SK-N-SH (cell line): Measurements from ENCODE around the gene IL6R. TPM values are rescaled to one million over a fixed set of nuclear protein-coding genes. Genes with fewer than 3 reads are reported as not detected.
"Not testable (repeated sequence)": the region's sequence is repeated elsewhere in the genome, so short reads cannot be mapped to it uniquely, and the experiment has no call there.

ENCODE experiments used
- CTCF ChIA-PET: fragments of 300-600, 350-600 bp; formaldehyde crosslinking; extraction: SDS; loops from one replicate; lab custom pipeline; 2021; lab: Yijun Ruan, JAX
- POLR2A ChIA-PET: fragments of 350-600 bp; sonication (Branson Sonifier 250); formaldehyde crosslinking; extraction: SDS; loops from one replicate; lab custom pipeline; 2020; ENCODE audit warnings: antibody characterized with exemption, inconsistent platforms; lab: Yijun Ruan, JAX
- DNase-seq: peaks from one replicate; pipeline ENCODE4 v3.0.0; 2012
- H2AFZ ChIP-seq: fragments of 200-600 bp; sonication (generic); 2 replicates; pipeline ENCODE4 v1.8.1; 2016; ENCODE audit warnings: antibody characterized with exemption, mild to moderate bottlenecking, low read depth
- H3F3A ChIP-seq: fragments of 200-600 bp; sonication (generic); replicated peaks from 2 replicates; pipeline ENCODE3; 2016; ENCODE audit warnings: antibody characterized with exemption, mild to moderate bottlenecking; ENCODE audit not compliant: insufficient read depth
- H3K27ac ChIP-seq, 2 experiments: fragments of 200-500 bp in 1 of 2; fragments of 200-600 bp in 1 of 2; sonication (Bioruptor generic) in 1 of 2; sonication (generic), shearing (Covaris generic) in 1 of 2; 2 replicates each; pipeline versions ENCODE4 v1.5.1 to v1.6.1; 2014 to 2016; ENCODE audit warnings: low read depth in 2 of 2, inconsistent platforms in 1 of 2, low read length in 1 of 2, mild to moderate bottlenecking in 1 of 2, mixed read lengths in 1 of 2
- H3K27me3 ChIP-seq: fragments of 200-600 bp; sonication (generic), shearing (Covaris generic); 2 replicates; pipeline ENCODE4 v1.6.1; 2016; ENCODE audit warnings: mixed run types; ENCODE audit not compliant: insufficient read depth
- H3K36me3 ChIP-seq, 2 experiments: fragments of 200-500 bp in 1 of 2; fragments of 200-600 bp in 1 of 2; sonication (Bioruptor generic) in 1 of 2; sonication (generic) in 1 of 2; replicated peaks in 1 of 2; 2 replicates each; pipeline versions ENCODE3 to v1.5.1; 2014 to 2016; ENCODE audit warnings: low read length in 1 of 2, mild to moderate bottlenecking in 1 of 2; ENCODE audit not compliant: insufficient read depth in 2 of 2, control insufficient read depth in 1 of 2
- H3K4me1 ChIP-seq, 2 experiments: fragments of 200-500 bp in 1 of 2; fragments of 200-600 bp in 1 of 2; sonication (Bioruptor generic) in 1 of 2; sonication (generic), shearing (Covaris generic) in 1 of 2; 2 replicates each; pipeline versions ENCODE4 v1.5.1 to v1.6.1; 2014 to 2016; ENCODE audit warnings: low read depth in 1 of 2, low read length in 1 of 2, mixed run types in 1 of 2; ENCODE audit not compliant: insufficient read depth in 2 of 2, control insufficient read depth in 1 of 2
- H3K4me2 ChIP-seq: fragments of 200-600 bp; sonication (generic), shearing (Covaris generic); 2 replicates; pipeline ENCODE4 v1.6.1; 2017; ENCODE audit warnings: mixed run types
- H3K4me3 ChIP-seq, 2 experiments: fragments of 200-500 bp in 1 of 2; fragments of 200-600 bp in 1 of 2; sonication (Bioruptor generic) in 1 of 2; sonication (generic), shearing (Covaris generic) in 1 of 2; 2 replicates each; pipeline versions ENCODE4 v1.5.1 to v1.8.1; 2014 to 2016; ENCODE audit warnings: low read depth in 2 of 2, inconsistent platforms in 1 of 2, low read length in 1 of 2, mild to moderate bottlenecking in 1 of 2, mixed read lengths in 1 of 2, moderate library complexity in 1 of 2
- H3K79me2 ChIP-seq: fragments of 200-600 bp; sonication (generic); 2 replicates; pipeline ENCODE4 v1.8.1; 2017; ENCODE audit warnings: mild to moderate bottlenecking; ENCODE audit not compliant: insufficient read depth
- H3K9ac ChIP-seq: fragments of 200-600 bp; sonication (generic); 2 replicates; pipeline ENCODE4 v1.6.1; 2017; ENCODE audit warnings: mixed run types
- H3K9me2 ChIP-seq: fragments of 200-600 bp; sonication (generic); 2 replicates; pipeline ENCODE4 v1.6.1; 2017; ENCODE audit warnings: mixed run types
- H3K9me3 ChIP-seq: fragments of 200-600 bp; sonication (generic); 2 replicates; pipeline ENCODE4 v1.6.1; 2017; ENCODE audit warnings: mixed run types, mild to moderate bottlenecking, moderate library complexity
- H4K20me1 ChIP-seq: fragments of 200-600 bp; sonication (generic); 2 replicates; pipeline ENCODE4 v1.6.1; 2017; ENCODE audit warnings: mild to moderate bottlenecking, mixed run types; ENCODE audit not compliant: insufficient read depth
- EP300 ChIP-seq, 2 experiments: IDR thresholded peaks; 2 replicates each; pipeline versions ENCODE4 v1.4.0 to v1.6.1; 2012; ENCODE audit warnings: borderline replicate concordance in 1 of 2, low read depth in 1 of 2, low read length in 1 of 2
- FOXJ3 ChIP-seq: sonication (generic); formaldehyde crosslinking; IDR thresholded peaks from 2 replicates; pipeline ENCODE4 v1.5.1; 2020; ENCODE audit warnings: mild to moderate bottlenecking, missing genetic modification reagents
- FOXM1 ChIP-seq: IDR thresholded peaks from 2 replicates; pipeline ENCODE4 v1.4.0; 2012; ENCODE audit warnings: low read depth, mild to moderate bottlenecking
- JUND ChIP-seq: IDR thresholded peaks from 2 replicates; pipeline ENCODE4 v1.4.0; 2012
- MXI1 ChIP-seq: IDR thresholded peaks from 2 replicates; pipeline ENCODE4 v1.6.1; 2012; ENCODE audit warnings: mild to moderate bottlenecking, low read depth, low read length, improper control_type of control experiment
- NRF1 ChIP-seq: IDR thresholded peaks from 2 replicates; pipeline ENCODE4 v1.6.1; 2012; ENCODE audit warnings: low read depth, mild to moderate bottlenecking, low read length
- POLR2AphosphoS5 ChIP-seq: IDR thresholded peaks from 2 replicates; pipeline ENCODE4 v1.6.1; 2012; ENCODE audit warnings: low read depth, low read length
- RCOR1 ChIP-seq: fragments of 150-350 bp; IDR thresholded peaks from 2 replicates; pipeline ENCODE4 v1.6.1; 2017; ENCODE audit warnings: antibody characterized with exemption, low read length
- SMC3 ChIP-seq: IDR thresholded peaks from 2 replicates; pipeline ENCODE4 v1.6.1; 2012; ENCODE audit warnings: low read depth, low read length, improper control_type of control experiment
- YY1 ChIP-seq: IDR thresholded peaks from 2 replicates; pipeline ENCODE4 v1.4.0; 2012; ENCODE audit warnings: low read depth, mild to moderate bottlenecking
- WGBS: methylation state at CpG from one replicate; pipeline ENCODE4 v1.1.6; 2017; ENCODE audit warnings: low lambda C conversion rate; 5-methylcytosine and 5-hydroxymethylcytosine counted together
- polyA plus RNA-seq, 3 experiments: library from polyadenylated mRNA; depleted of rRNA; stranded (reverse); fragments of >200 nt; gene quantifications; 2 replicates each; pipeline ENCODE4 v1.2.3, GENCODE V29; 2012
- TF ChIP-seq, protein P1 (sequence below): fragments of 150-350 bp; IDR thresholded peaks from 2 replicates; pipeline ENCODE4 v1.6.1; 2017; ENCODE audit warnings: antibody characterized with exemption, low read length, low read depth, borderline replicate concordance
- TF ChIP-seq, protein P2 (sequence below): IDR thresholded peaks from 2 replicates; pipeline ENCODE4 v1.4.0; 2012; ENCODE audit warnings: low read depth, borderline replicate concordance
- TF ChIP-seq, protein P3 (sequence below): IDR thresholded peaks from 2 replicates; pipeline ENCODE4 v1.6.1; 2012; ENCODE audit warnings: mild to moderate bottlenecking, low read depth, low read length, moderate library complexity
- TF ChIP-seq, protein P4 (sequence below): IDR thresholded peaks from 2 replicates; pipeline ENCODE4 v1.4.0; 2012; ENCODE audit warnings: low read depth

The IL6R gene
- polyA plus RNA-seq, 1 of the 3 experiments (the other 2 are of a cell fraction) = 2.8 TPM

DNA sequence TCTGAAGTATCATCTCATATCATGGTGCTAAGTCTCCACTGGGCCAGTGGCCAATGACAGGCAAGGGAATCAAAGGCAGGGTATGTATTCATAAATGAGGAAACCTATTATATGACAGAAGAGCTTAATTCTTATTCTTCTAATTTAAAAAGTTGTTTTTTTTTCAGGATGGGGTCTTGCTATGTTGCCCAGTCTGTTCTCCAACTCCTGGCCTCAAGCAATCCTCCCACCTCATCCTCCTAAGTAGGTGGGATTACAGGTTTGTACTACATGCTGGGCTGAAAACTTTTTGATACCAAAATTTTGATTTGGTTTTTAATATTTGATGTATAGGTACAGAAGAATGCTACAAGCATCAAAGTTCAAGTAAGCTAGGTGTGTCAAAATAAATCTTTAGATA lies 44.9 kb upstream of the IL6R start:
- TF ChIP-seq FOXJ3 (CRISPR knock-in tag) (no peak), RCOR1 (no peak), SMC3 (no peak), NRF1 (no peak), FOXM1 (no peak), MXI1 (no peak), YY1 (no peak), JUND (no peak)
- TF ChIP-seq, protein P1, sequence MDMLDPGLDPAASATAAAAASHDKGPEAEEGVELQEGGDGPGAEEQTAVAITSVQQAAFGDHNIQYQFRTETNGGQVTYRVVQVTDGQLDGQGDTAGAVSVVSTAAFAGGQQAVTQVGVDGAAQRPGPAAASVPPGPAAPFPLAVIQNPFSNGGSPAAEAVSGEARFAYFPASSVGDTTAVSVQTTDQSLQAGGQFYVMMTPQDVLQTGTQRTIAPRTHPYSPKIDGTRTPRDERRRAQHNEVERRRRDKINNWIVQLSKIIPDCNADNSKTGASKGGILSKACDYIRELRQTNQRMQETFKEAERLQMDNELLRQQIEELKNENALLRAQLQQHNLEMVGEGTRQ = no peak
- TF ChIP-seq, protein P2, sequence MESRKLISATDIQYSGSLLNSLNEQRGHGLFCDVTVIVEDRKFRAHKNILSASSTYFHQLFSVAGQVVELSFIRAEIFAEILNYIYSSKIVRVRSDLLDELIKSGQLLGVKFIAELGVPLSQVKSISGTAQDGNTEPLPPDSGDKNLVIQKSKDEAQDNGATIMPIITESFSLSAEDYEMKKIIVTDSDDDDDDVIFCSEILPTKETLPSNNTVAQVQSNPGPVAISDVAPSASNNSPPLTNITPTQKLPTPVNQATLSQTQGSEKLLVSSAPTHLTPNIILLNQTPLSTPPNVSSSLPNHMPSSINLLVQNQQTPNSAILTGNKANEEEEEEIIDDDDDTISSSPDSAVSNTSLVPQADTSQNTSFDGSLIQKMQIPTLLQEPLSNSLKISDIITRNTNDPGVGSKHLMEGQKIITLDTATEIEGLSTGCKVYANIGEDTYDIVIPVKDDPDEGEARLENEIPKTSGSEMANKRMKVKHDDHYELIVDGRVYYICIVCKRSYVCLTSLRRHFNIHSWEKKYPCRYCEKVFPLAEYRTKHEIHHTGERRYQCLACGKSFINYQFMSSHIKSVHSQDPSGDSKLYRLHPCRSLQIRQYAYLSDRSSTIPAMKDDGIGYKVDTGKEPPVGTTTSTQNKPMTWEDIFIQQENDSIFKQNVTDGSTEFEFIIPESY = no peak
- H3K4me1 ChIP-seq = no peaks in the 10 kb centered on the region
- H3K36me3 ChIP-seq = no peaks in the 10 kb centered on the region
- no peak overlapping the region for H3K4me2 ChIP-seq
- CTCF ChIA-PET = interaction anchor here (1.2 to 2.1 kb wide), 2 partner anchors 25 to 31 kb away, joined by 4 to 12 read pairs; no protein-coding TSS in a partner anchor
- H3K79me2 ChIP-seq = no peaks in the 10 kb centered on the region
- POLR2A ChIA-PET = no interaction called here
- H3F3A ChIP-seq = no peaks in the 10 kb centered on the region
- no peaks in the 10 kb centered on the region for H3K9me2 ChIP-seq
- H2AFZ ChIP-seq = no peak overlapping the region
- H3K27ac ChIP-seq = no peak overlapping the region
- H3K27me3 ChIP-seq = no peaks in the 10 kb centered on the region
- no peak for DNase-seq
- no peak overlapping the region for H3K4me3 ChIP-seq
- H3K9me3 ChIP-seq = no peaks in the 10 kb centered on the region
- H3K9ac ChIP-seq = no peak overlapping the region
- H4K20me1 ChIP-seq = no peaks in the 10 kb centered on the region

DNA sequence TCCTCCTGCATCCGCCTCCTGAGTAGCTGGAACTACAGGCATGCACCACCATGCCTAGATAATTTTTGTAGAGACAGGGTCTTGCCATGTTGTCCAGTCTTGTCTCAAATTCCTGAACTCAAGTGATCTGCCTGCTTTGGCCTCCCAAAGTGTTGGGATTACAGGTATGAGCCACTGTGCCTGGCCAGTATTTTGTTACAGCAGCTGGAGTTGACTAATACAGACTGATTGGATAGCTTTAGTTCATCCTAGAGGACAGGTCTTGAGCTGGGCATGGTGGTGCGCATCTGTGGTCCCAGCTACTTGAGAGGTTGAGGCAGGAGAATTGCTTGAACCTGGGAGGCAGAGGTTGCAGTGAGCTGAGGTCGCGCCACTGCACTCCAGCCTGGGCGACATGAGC lies 44.3 kb upstream of the IL6R start:
- CTCF ChIA-PET = interaction anchor here (1.2 to 2.1 kb wide), 2 partner anchors 26 to 32 kb away, joined by 4 to 12 read pairs; no protein-coding TSS in a partner anchor
- H3K27me3 ChIP-seq, H3K9me2 ChIP-seq, H2AFZ ChIP-seq, H3K27ac ChIP-seq, H4K20me1 ChIP-seq, H3K4me1 ChIP-seq, H3K4me2 ChIP-seq, H3K36me3 ChIP-seq, DNase-seq, H3K9ac ChIP-seq, POLR2A ChIA-PET, H3K79me2 ChIP-seq, H3K9me3 ChIP-seq, H3F3A ChIP-seq, H3K4me3 ChIP-seq: not testable (repeated sequence)
- 84% methylated on average over 5 of the region's 5 CpGs for WGBS

DNA sequence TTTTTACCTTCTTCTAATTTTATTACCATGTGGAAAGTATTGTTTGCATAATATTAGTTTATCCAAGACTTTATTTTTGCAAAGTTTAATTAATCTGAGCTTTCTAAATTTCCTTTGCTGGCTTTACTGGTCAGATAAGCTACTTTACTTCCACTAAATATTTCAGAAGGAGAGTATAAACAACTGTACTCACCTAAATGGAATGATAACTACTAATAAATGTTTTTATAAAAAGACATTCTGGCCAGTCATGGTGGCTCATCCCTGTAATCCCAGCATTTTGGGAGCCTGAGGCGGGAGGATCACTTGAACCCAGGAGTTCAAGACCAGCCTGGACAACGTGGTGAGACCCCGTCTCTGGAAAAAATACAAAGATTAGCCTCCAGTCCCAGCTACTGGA lies 43.8 kb upstream of the IL6R start:
- Histone ChIP-seq H3K9ac (no peak overlapping the region), H3K79me2 (no peaks in the 10 kb centered on the region), H2AFZ (no peak overlapping the region), H3K4me1 (no peaks in the 10 kb centered on the region), H3K4me3 (no peak overlapping the region), H3K4me2 (no peak overlapping the region), H3K27ac (no peak overlapping the region), H3K36me3 (no peaks in the 10 kb centered on the region), H3K9me2 (no peaks in the 10 kb centered on the region), H3F3A (no peaks in the 10 kb centered on the region), H3K27me3 (no peaks in the 10 kb centered on the region), H4K20me1 (no peaks in the 10 kb centered on the region), H3K9me3 (no peaks in the 10 kb centered on the region)
- 41% methylated on average over 3 of the region's 3 CpGs for WGBS
- ChIA-PET CTCF (interaction anchor here (1.2 to 2.1 kb wide), 2 partner anchors 26 to 32 kb away, joined by 4 to 12 read pairs; no protein-coding TSS in a partner anchor), POLR2A (no interaction called here)
- DNase-seq = no peak
- TF ChIP-seq JUND = no peak
- no peak for TF ChIP-seq EP300 (IDR thresholded peaks at IDR 0.05; ENCODE audit: borderline replicate concordance in 1 of 2, low read depth in 1 of 2, low read length in 1 of 2)
- TF ChIP-seq, protein P3, sequence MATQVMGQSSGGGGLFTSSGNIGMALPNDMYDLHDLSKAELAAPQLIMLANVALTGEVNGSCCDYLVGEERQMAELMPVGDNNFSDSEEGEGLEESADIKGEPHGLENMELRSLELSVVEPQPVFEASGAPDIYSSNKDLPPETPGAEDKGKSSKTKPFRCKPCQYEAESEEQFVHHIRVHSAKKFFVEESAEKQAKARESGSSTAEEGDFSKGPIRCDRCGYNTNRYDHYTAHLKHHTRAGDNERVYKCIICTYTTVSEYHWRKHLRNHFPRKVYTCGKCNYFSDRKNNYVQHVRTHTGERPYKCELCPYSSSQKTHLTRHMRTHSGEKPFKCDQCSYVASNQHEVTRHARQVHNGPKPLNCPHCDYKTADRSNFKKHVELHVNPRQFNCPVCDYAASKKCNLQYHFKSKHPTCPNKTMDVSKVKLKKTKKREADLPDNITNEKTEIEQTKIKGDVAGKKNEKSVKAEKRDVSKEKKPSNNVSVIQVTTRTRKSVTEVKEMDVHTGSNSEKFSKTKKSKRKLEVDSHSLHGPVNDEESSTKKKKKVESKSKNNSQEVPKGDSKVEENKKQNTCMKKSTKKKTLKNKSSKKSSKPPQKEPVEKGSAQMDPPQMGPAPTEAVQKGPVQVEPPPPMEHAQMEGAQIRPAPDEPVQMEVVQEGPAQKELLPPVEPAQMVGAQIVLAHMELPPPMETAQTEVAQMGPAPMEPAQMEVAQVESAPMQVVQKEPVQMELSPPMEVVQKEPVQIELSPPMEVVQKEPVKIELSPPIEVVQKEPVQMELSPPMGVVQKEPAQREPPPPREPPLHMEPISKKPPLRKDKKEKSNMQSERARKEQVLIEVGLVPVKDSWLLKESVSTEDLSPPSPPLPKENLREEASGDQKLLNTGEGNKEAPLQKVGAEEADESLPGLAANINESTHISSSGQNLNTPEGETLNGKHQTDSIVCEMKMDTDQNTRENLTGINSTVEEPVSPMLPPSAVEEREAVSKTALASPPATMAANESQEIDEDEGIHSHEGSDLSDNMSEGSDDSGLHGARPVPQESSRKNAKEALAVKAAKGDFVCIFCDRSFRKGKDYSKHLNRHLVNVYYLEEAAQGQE = no peak
- TF ChIP-seq POLR2AphosphoS5 = no peak
- TF ChIP-seq, protein P4, sequence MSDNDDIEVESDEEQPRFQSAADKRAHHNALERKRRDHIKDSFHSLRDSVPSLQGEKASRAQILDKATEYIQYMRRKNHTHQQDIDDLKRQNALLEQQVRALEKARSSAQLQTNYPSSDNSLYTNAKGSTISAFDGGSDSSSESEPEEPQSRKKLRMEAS = no peak
